ENCODE results near the gene ZC3H4. TPM values are rescaled to one million over a fixed set of nuclear protein-coding genes. Genes with fewer than 3 reads are reported as not detected.

The ZC3H4 gene
- total RNA-seq, 4 donors from 2014 or later = 22.5 to 28.7 (median 24.9) TPM

DNA sequence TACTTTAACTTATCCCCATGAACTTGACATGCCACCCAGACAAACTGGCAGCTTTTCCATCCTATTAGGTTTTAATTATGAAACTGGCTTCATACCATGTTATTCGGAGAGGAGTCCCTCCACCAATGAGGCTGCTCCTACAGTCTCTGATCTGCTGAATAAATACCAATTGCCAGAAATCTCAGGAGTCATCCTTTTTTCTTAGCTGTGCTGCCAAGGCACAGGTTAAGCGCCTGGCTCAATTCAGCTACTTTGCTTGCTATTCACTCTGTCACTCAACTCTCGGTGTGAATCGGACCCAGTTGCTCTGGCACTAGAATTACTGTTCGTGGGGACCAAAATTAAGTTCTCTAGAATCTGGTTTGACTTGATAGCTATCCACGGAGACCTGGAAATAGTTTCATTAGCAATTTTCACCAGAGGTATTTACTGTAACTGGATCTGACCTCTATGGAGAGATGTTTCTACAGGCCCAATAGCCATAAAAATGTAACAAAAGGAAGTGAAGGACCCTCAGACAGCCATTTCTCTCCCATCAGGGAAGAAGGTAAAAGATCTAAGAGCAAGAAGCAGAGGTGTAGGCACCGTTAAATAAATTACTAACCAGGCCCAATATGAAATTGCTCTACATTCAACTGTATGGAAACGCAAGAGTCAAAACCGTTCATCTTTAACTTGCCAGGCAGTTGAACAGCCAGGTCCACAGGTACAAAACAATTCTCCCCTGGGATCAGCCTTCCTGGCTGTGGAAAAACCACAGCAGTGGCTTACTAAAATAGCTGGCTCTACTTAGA, 5.4 kb downstream of the ZC3H4 start:
- no peak overlapping the region for H3K4me3 ChIP-seq
- H3K4me1 ChIP-seq = peaks cover 12 to 76% (median 28%) of the 10 kb centered on the region in 3 donors
- H3K36me3 ChIP-seq = no peaks in the 10 kb centered on the region
- no peak for TF ChIP-seq POLR2A (IDR thresholded peaks at IDR 0.05)
- TF ChIP-seq, protein P1, sequence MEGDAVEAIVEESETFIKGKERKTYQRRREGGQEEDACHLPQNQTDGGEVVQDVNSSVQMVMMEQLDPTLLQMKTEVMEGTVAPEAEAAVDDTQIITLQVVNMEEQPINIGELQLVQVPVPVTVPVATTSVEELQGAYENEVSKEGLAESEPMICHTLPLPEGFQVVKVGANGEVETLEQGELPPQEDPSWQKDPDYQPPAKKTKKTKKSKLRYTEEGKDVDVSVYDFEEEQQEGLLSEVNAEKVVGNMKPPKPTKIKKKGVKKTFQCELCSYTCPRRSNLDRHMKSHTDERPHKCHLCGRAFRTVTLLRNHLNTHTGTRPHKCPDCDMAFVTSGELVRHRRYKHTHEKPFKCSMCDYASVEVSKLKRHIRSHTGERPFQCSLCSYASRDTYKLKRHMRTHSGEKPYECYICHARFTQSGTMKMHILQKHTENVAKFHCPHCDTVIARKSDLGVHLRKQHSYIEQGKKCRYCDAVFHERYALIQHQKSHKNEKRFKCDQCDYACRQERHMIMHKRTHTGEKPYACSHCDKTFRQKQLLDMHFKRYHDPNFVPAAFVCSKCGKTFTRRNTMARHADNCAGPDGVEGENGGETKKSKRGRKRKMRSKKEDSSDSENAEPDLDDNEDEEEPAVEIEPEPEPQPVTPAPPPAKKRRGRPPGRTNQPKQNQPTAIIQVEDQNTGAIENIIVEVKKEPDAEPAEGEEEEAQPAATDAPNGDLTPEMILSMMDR (IDR thresholded peaks at IDR 0.05) = no peak
- TF ChIP-seq POLR2AphosphoS5 (IDR thresholded peaks at IDR 0.05) = no peak
- TF ChIP-seq EP300 (IDR thresholded peaks at IDR 0.05) = no peak
- H3K9me3 ChIP-seq = no peaks in the 10 kb centered on the region
- ATAC-seq = no peak
- WGBS, 2 donors (ENCODE audit: low coverage in 1 of 2) = 58 to 60% methylated on average over 7 to 8 of the region's 9 CpGs
- peak overlapping the region; percentile 71 to 100 (median 91) for H3K27ac ChIP-seq
- H3K27me3 ChIP-seq = no peaks in the 10 kb centered on the region

DNA sequence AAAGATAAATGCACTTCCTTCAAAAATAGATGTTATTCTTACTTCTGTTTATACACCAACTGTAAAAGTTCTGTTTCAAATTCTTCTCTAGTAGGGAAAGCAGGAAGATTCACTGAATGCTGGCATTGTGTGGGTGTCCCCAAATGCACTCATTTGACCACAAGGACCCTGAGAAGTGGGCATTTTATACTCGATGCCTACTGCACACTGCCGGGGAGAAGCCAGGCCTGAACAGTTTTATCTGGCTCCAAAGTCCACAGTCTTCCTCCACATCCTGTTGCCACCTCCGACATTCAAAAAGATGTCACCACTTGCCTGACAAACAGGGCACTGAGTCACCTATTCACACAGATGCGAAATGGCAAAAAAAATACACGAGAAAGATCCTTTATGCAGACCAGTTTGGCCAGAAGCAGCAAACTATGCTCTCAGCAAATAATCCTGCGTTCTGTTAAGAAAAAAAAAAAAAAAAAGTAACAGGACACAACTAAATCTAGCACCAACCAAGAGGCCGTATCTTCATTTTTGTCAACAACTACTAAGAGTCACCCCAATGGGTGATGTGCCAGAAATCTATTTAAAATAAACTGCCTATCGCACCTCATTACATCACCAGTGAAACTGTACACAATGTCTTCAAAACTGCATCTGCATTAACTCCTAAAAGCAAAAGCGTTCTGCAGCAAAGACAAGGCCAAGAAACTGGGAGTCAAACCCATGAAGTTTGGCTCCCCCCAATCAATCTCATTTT, 6.2 kb downstream of the ZC3H4 start:
- 16 to 40% methylated on average over 8 to 9 of the region's 9 CpGs for WGBS, 2 donors (ENCODE audit: low coverage in 1 of 2)
- no peak for ATAC-seq
- Histone ChIP-seq H3K4me1 (peaks cover 12 to 84% (median 28%) of the 10 kb centered on the region in 3 donors), H3K4me3 (no peak overlapping the region), H3K36me3 (no peaks in the 10 kb centered on the region), H3K27me3 (no peaks in the 10 kb centered on the region), H3K27ac (peak overlapping the region; percentile 71 to 100 (median 92)), H3K9me3 (no peaks in the 10 kb centered on the region)
- TF ChIP-seq, protein P1 (IDR thresholded peaks at IDR 0.05) = no peak
- no peak for TF ChIP-seq EP300 (IDR thresholded peaks at IDR 0.05)
- no peak for TF ChIP-seq POLR2A (IDR thresholded peaks at IDR 0.05)
- peak; percentile 30 for TF ChIP-seq POLR2AphosphoS5 (IDR thresholded peaks at IDR 0.05)

DNA sequence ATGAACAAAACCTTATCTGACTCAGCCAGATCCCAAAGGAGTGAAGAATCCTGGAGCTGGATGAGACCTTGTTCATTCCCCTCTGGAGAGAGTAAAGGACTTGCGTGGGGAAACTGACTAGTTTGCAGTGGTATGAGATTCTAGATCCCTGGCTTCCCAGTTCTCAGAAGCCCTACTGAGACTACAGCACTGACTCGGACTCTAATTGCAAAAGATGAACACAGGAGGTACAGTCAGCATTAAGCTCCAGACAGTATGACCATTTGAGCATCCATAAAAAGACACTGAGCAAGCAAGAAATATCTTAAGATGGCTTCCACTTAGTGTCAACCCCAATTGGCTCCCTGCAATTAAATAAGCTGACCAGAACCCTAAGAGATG, 6.8 kb downstream of the ZC3H4 start:
- ATAC-seq = no peak
- Histone ChIP-seq H3K36me3 (no peaks in the 10 kb centered on the region), H3K27ac (peak overlapping the region; percentile 71 to 100 (median 92)), H3K4me3 (no peak overlapping the region), H3K27me3 (no peaks in the 10 kb centered on the region), H3K9me3 (no peaks in the 10 kb centered on the region), H3K4me1 (peaks cover 12 to 90% (median 30%) of the 10 kb centered on the region in 3 donors)
- peak; percentile 8 for TF ChIP-seq POLR2AphosphoS5 (IDR thresholded peaks at IDR 0.05)
- TF ChIP-seq, protein P1 (IDR thresholded peaks at IDR 0.05) = no peak
- 21% methylated on average over 2 of the region's 2 CpGs; no CpG with 5 or more reads in 1 of the 2 donors for WGBS, 2 donors (ENCODE audit: low coverage in 1 of 2)

DNA sequence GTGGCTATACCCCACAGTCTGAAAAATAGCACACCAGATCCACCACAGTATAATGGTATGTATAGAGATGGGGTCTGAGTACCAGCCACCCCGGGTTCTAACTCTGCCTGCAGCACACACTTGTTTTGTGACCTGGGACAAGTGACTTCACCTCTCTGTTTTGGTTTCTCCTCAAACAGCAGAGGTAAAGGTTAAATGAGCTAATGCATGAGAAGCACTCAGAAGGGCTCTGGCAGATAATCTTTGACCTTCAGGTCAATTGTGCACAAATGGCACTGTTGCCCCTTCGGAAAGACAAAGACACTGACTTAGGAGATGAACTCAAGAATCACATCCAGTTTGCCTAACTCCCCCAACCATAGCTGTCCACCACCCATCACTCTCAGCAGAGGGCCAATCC, 7.7 kb downstream of the ZC3H4 start:
- peak overlapping the region; percentile 71 to 100 (median 92) for H3K27ac ChIP-seq
- no peak overlapping the region for H3K4me3 ChIP-seq
- TF ChIP-seq POLR2A (IDR thresholded peaks at IDR 0.05) = no peak
- no peak for TF ChIP-seq POLR2AphosphoS5 (IDR thresholded peaks at IDR 0.05)
- TF ChIP-seq EP300 (IDR thresholded peaks at IDR 0.05) = no peak
- TF ChIP-seq, protein P1 (IDR thresholded peaks at IDR 0.05) = no peak
- no peaks in the 10 kb centered on the region for H3K36me3 ChIP-seq
- H3K27me3 ChIP-seq = no peaks in the 10 kb centered on the region
- H3K4me1 ChIP-seq = peaks cover 12 to 99% (median 32%) of the 10 kb centered on the region in 3 donors
- no peaks in the 10 kb centered on the region for H3K9me3 ChIP-seq
- no peak for ATAC-seq
- WGBS, 2 donors (ENCODE audit: low coverage in 1 of 2) = 0 to 30% methylated on average over 1 of the region's 2 CpGs

Data from gastroesophageal sphincter (tissue), 4 donors.